ENCODE measurements around the gene PALLD. TPM values are rescaled to one million over a fixed set of nuclear protein-coding genes. Genes with fewer than 3 reads are reported as not detected.

PALLD gene
- total and polyA plus RNA-seq, 2 experiments from 2014 or later: 157 to 178 TPM

DNA sequence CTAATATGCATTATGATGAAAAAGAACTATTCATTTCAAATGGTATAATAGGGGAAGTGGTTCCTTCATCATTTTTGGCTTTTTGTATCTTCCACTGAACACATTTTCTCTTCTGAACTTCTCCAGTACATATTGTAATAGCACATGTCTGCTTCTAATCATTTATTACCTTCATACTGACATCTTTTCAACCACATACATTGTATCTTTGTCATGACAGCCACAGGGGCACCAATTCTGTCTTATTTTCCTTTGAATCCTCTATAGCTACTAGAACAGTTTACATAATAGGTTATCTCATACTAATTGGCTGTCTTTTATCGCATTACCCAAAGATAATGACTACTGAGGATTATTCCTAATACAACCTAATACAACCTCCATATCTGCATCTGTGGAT, 37.7 kb downstream of the PALLD start:
- Histone ChIP-seq H3K36me3 (peaks cover 3% of the 10 kb centered on the region), H3K4me3 (no peak overlapping the region), H3K4me1 (ENCODE audit: low read depth) (no peaks in the 10 kb centered on the region), H3K9me3 (ENCODE audit: low read depth) (no peaks in the 10 kb centered on the region), H3K27me3 (no peaks in the 10 kb centered on the region), H3K27ac (no peak overlapping the region)
- TF ChIP-seq, protein P1, sequence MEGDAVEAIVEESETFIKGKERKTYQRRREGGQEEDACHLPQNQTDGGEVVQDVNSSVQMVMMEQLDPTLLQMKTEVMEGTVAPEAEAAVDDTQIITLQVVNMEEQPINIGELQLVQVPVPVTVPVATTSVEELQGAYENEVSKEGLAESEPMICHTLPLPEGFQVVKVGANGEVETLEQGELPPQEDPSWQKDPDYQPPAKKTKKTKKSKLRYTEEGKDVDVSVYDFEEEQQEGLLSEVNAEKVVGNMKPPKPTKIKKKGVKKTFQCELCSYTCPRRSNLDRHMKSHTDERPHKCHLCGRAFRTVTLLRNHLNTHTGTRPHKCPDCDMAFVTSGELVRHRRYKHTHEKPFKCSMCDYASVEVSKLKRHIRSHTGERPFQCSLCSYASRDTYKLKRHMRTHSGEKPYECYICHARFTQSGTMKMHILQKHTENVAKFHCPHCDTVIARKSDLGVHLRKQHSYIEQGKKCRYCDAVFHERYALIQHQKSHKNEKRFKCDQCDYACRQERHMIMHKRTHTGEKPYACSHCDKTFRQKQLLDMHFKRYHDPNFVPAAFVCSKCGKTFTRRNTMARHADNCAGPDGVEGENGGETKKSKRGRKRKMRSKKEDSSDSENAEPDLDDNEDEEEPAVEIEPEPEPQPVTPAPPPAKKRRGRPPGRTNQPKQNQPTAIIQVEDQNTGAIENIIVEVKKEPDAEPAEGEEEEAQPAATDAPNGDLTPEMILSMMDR (IDR thresholded peaks at IDR 0.05; ENCODE audit: low read depth, low read length): no peak
- DNase-seq (ENCODE audit: low read depth in 1 of 2, low spot score in 1 of 2): no peak

DNA sequence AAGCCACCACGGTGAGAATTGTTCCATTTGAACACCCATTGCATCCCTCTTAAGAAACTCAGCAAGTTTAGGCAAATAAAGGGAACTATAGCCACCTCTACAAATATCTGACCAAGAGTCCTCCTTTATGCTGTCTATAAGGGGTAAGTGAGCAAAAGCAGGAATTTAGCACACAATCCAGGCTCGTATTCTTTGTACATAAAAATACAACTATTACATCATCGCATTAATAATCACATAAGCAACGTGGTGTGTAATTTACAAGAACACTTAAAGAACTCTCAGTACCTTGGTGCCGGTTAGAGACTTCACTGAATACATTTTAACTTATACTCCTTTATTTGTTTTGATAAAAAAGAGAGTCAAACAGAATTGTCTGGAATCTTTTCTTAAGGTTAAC, 38.8 kb downstream of the PALLD start:
- peaks cover 3% of the 10 kb centered on the region for H3K36me3 ChIP-seq
- TF ChIP-seq, protein P1 (IDR thresholded peaks at IDR 0.05; ENCODE audit: low read depth, low read length): no peak
- H3K9me3 ChIP-seq (ENCODE audit: low read depth): no peaks in the 10 kb centered on the region
- H3K27ac ChIP-seq: no peak overlapping the region
- no peaks in the 10 kb centered on the region for H3K27me3 ChIP-seq
- peaks cover 9% of the 10 kb centered on the region for H3K4me1 ChIP-seq (ENCODE audit: low read depth)
- no peak overlapping the region for H3K4me3 ChIP-seq
- DNase-seq (ENCODE audit: low read depth in 1 of 2, low spot score in 1 of 2): no peak

DNA sequence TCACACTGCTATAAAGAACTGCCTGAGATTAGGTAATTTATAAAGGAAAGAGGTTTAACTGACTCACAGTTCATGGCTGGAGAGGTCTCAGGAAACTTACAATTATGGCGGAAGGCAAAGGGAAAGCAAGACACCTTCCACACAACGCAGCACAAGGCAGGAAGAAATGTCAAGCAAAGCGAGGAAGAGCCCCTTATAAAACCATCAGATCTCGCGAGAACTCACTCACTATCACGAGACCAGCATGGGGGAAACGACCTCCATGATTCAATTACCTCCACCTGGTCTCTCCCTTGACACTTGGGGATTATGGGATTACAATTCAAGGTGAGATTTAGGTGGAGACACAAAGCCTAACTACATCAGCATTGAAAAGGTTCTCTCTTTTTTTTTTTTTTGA, 39.6 kb downstream of the PALLD start:
- no peak for DNase-seq (ENCODE audit: low read depth in 1 of 2, low spot score in 1 of 2)
- Histone ChIP-seq H3K9me3 (ENCODE audit: low read depth) (no peaks in the 10 kb centered on the region), H3K4me3 (no peak overlapping the region), H3K27ac (no peak overlapping the region), H3K27me3 (no peaks in the 10 kb centered on the region), H3K36me3 (peaks cover 3% of the 10 kb centered on the region), H3K4me1 (ENCODE audit: low read depth) (peaks cover 9% of the 10 kb centered on the region)
- TF ChIP-seq, protein P1 (IDR thresholded peaks at IDR 0.05; ENCODE audit: low read depth, low read length): no peak

DNA sequence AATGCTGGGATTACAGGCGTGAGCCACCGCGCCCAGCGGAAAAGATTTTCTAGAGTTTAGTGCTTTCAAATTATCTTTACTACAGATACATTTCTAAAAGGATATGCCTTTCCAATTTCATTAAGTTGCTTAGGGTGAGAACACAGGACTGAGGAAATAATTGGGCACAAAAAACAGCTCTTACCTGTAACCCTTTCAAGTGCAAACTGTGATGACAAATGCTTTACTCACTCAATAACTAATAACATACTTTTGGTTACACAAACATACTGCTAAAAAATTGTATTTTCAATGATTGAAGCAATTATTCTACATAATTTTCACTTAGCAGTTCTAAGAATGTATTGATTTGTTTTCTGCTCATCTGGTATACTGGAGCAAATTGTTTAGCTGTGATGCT, 40.2 kb downstream of the PALLD start:
- Histone ChIP-seq H3K4me3 (no peak overlapping the region), H3K9me3 (ENCODE audit: low read depth) (no peaks in the 10 kb centered on the region), H3K36me3 (peaks cover 9% of the 10 kb centered on the region), H3K4me1 (ENCODE audit: low read depth) (peaks cover 9% of the 10 kb centered on the region), H3K27ac (no peak overlapping the region), H3K27me3 (no peaks in the 10 kb centered on the region)
- DNase-seq (ENCODE audit: low read depth in 1 of 2, low spot score in 1 of 2): no peak
- TF ChIP-seq, protein P1 (IDR thresholded peaks at IDR 0.05; ENCODE audit: low read depth, low read length): no peak

DNA sequence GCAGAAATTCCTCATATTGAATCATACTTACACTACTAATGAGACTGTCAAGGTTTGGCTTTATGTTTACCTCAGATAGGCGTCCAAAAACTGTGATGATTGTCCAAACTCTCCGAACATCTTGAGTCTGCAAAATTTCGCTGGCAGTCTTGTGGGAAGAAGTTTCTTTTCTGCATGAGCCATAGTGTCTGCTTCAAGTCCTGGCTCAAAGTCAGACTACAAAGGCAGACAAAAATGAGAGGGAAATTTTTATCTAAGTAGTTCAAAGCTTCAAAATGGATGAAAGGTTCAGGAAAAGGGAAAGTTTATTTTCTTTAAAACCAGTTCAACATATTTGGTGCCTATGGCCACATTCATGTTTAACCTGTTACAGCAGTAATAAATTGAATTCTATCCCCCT, 40.7 kb downstream of the PALLD start:
- TF ChIP-seq, protein P1 (IDR thresholded peaks at IDR 0.05; ENCODE audit: low read depth, low read length): no peak
- Histone ChIP-seq H3K36me3 (peaks cover 10% of the 10 kb centered on the region), H3K9me3 (ENCODE audit: low read depth) (no peaks in the 10 kb centered on the region), H3K27ac (no peak overlapping the region), H3K27me3 (no peaks in the 10 kb centered on the region), H3K4me1 (ENCODE audit: low read depth) (peaks cover 9% of the 10 kb centered on the region), H3K4me3 (no peak overlapping the region)
- no peak for DNase-seq (ENCODE audit: low read depth in 1 of 2, low spot score in 1 of 2)

DNA sequence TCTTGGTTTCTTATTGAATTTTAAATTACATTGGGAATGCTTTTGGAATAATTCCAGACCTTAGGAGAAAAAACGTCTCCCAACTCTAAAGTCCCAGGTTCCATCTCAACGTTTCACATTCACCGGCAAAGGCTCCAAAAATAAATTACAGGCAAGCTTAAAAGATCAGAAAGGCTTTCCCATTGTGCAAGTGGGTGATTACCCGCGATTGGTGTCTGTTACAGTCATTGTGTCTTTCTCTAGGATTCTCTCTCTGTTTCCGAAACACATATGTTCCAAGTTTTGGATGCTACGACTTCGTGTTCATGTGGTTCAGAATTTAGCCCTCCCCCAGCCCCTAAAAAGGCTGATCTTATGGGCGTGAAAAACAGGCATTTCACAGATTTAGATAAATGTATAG, 41.8 kb downstream of the PALLD start:
- Histone ChIP-seq H3K9me3 (ENCODE audit: low read depth) (no peaks in the 10 kb centered on the region), H3K27me3 (no peaks in the 10 kb centered on the region), H3K27ac (no peak overlapping the region), H3K4me1 (ENCODE audit: low read depth) (peaks cover 9% of the 10 kb centered on the region), H3K4me3 (no peak overlapping the region), H3K36me3 (peaks cover 10% of the 10 kb centered on the region)
- TF ChIP-seq, protein P1 (IDR thresholded peaks at IDR 0.05; ENCODE audit: low read depth, low read length): no peak
- no peak for DNase-seq (ENCODE audit: low read depth in 1 of 2, low spot score in 1 of 2)

All from cardiac muscle cell (in vitro differentiated cells and primary cell).